HAP-1 (cell line): Measurements from ENCODE around the gene MTHFD1L.

Source experiments
- DNase-seq, 2 experiments: peaks; one replicate each; pipeline ENCODE4 v3.0.0-alpha.2; 2016 to 2020; ENCODE audit warnings: low spot score in 2 of 2
- H3K27me3 ChIP-seq: fragments of 250-450 bp; sonication (Bioruptor Pico); 2 replicates; pipeline ENCODE4 v1.5.1; 2020; ENCODE audit warnings: low read depth, mild to moderate bottlenecking, moderate library complexity
- H3K36me3 ChIP-seq: fragments of 250-450 bp; sonication (Bioruptor Pico); replicated peaks from 2 replicates; pipeline ENCODE4 v1.5.1; 2020; ENCODE audit warnings: mild to moderate bottlenecking
- H3K4me1 ChIP-seq: fragments of 250-450 bp; sonication (Bioruptor Pico); 2 replicates; pipeline ENCODE4 v1.5.1; 2020; ENCODE audit warnings: mild to moderate bottlenecking
- H3K4me3 ChIP-seq: fragments of 250-450 bp; sonication (Bioruptor Pico); 2 replicates; pipeline ENCODE4 v1.5.1; 2020; ENCODE audit warnings: mild to moderate bottlenecking, moderate library complexity
- H3K9me3 ChIP-seq: fragments of 250-450 bp; sonication (Bioruptor Pico); 2 replicates; pipeline ENCODE4 v1.5.1; 2020; ENCODE audit warnings: mild to moderate bottlenecking, moderate library complexity
- in situ Hi-C: fragments of 300-500 bp; cut with MboI; formaldehyde crosslinking; loops from 3 replicates; pipeline ENCODE4 v1.14.3; 2020; ENCODE audit warnings: low sequenced_read_pairs, inconsistent platforms, mixed read lengths

The MTHFD1L gene

DNA sequence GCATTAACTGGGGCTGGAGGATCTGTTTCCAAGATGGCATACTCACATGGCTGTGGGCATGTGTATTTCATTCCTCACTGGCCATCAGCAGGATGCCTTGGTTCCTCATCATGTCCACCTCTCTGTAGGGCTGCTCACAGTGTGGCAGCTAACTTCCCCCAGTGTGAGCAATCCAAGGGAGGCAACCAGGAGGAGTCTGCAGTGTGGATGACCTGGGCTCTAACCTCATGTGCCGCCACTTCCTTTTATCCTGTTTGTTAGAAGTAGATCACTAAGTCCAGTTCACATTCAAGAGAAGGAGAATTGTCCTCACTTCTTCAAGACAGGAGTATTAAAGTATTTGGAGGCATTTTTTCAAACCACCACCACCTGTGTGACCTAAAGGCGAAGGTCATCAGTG is 54.4 kb downstream of the MTHFD1L start:
- no peaks in the 10 kb centered on the region for H3K27me3 ChIP-seq
- no peaks in the 10 kb centered on the region for H3K4me1 ChIP-seq
- in situ Hi-C loops: no loop called here
- peaks cover 49% of the 10 kb centered on the region for H3K36me3 ChIP-seq
- H3K4me3 ChIP-seq: no peak overlapping the region
- no peak for DNase-seq
- H3K9me3 ChIP-seq: no peaks in the 10 kb centered on the region

- in situ Hi-C loops: no loop called here
- no peaks in the 10 kb centered on the region for H3K4me1 ChIP-seq
- H3K4me3 ChIP-seq: no peak overlapping the region
- no peaks in the 10 kb centered on the region for H3K9me3 ChIP-seq
- no peak for DNase-seq
- no peaks in the 10 kb centered on the region for H3K27me3 ChIP-seq
- peaks cover 63% of the 10 kb centered on the region for H3K36me3 ChIP-seq
Measured at GRCh38 chr6:150922137-150922536, 56.6 kb downstream of the MTHFD1L start.

GRCh38 chr6:150924808-150925589 is 59.5 kb downstream of the MTHFD1L start:
- H3K4me1 ChIP-seq: no peaks in the 10 kb centered on the region
- H3K9me3 ChIP-seq: no peaks in the 10 kb centered on the region
- no peak overlapping the region for H3K4me3 ChIP-seq
- in situ Hi-C loops: no loop called here
- H3K27me3 ChIP-seq: no peaks in the 10 kb centered on the region
- peaks cover 49% of the 10 kb centered on the region for H3K36me3 ChIP-seq
- no peak for DNase-seq

DNA sequence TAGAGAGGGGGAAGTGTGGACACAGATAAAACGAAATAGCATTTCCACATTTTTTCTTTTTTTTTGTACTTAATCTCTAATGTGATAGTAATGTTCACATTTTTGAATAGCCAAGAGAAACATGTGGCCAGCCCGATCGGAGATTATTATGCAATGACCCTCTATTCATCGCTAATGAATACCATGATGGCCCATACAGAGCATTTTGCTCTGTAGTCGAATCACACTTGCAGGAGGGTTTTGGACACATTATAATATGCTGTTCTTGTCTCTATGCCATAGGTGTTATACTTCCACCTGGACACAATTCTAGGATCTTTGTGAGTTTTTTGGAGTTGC is 60.1 kb downstream of the MTHFD1L start:
- Histone ChIP-seq H3K27me3 (no peaks in the 10 kb centered on the region), H3K9me3 (no peaks in the 10 kb centered on the region), H3K4me3 (no peak overlapping the region), H3K36me3 (peaks cover 47% of the 10 kb centered on the region), H3K4me1 (no peaks in the 10 kb centered on the region)
- DNase-seq: no peak
- in situ Hi-C loops: no loop called here

DNA sequence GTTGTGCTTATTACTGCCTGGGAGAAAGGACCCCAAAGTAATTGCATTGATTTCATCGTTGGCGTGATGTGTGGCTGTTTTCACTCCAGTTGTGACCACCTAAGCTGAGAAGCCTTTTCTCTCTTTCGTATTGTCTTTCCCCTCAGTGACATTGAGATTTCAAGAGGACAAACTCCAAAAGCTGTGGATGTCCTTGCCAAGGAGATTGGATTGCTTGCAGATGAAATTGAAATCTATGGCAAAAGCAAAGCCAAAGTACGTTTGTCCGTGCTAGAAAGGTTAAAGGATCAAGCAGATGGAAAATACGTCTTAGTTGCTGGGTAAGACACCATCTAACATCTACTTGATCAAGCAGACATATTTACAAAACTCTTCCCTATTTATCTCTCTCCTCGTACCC is 60.5 kb downstream of the MTHFD1L start:
- Histone ChIP-seq H3K9me3 (no peaks in the 10 kb centered on the region), H3K4me1 (no peaks in the 10 kb centered on the region), H3K27me3 (no peaks in the 10 kb centered on the region), H3K4me3 (no peak overlapping the region), H3K36me3 (peaks cover 51% of the 10 kb centered on the region)
- in situ Hi-C loops: no loop called here
- no peak for DNase-seq

- no peak for DNase-seq
Measured at GRCh38 chr6:150928882-150929281, 63.4 kb downstream of the MTHFD1L start.

GRCh38 chr6:150929416-150929815 is 63.9 kb downstream of the MTHFD1L start:
- Histone ChIP-seq H3K27me3 (no peaks in the 10 kb centered on the region), H3K9me3 (no peaks in the 10 kb centered on the region), H3K4me1 (no peaks in the 10 kb centered on the region), H3K4me3 (no peak overlapping the region), H3K36me3 (peaks cover 44% of the 10 kb centered on the region)
- in situ Hi-C loops: no loop called here
- no peak for DNase-seq

More at GRCh38 chr6:150928882-150929281, 63.4 kb downstream of the MTHFD1L start:
- H3K27me3 ChIP-seq: no peaks in the 10 kb centered on the region
- H3K9me3 ChIP-seq: no peaks in the 10 kb centered on the region
- H3K4me3 ChIP-seq: no peak overlapping the region
- H3K36me3 ChIP-seq: peaks cover 39% of the 10 kb centered on the region
- no peaks in the 10 kb centered on the region for H3K4me1 ChIP-seq
- in situ Hi-C loops: no loop called here

DNA sequence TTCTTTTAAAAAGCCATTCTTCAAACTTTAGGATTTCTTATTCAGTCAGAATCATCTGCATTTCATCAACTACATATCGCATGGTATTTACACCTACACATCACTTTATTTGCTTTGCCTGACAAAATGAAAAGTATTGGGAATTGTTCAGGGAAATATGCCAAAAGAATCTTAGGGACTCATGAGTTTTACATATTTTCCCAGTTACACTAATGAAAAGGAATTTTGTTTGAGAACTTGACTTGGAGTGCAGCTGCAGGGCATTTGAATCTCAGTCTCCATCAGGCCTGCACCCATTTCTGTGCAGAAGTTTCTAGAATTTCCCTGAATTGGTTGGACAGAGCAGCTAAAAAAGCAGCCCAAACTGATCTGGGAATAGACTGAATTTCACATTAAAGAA is 65.3 kb downstream of the MTHFD1L start:
- H3K36me3 ChIP-seq: peaks cover 42% of the 10 kb centered on the region
- no peak for DNase-seq
- H3K9me3 ChIP-seq: no peaks in the 10 kb centered on the region
- H3K4me3 ChIP-seq: no peak overlapping the region
- H3K27me3 ChIP-seq: no peaks in the 10 kb centered on the region
- no peaks in the 10 kb centered on the region for H3K4me1 ChIP-seq
- in situ Hi-C loops: no loop called here

DNA sequence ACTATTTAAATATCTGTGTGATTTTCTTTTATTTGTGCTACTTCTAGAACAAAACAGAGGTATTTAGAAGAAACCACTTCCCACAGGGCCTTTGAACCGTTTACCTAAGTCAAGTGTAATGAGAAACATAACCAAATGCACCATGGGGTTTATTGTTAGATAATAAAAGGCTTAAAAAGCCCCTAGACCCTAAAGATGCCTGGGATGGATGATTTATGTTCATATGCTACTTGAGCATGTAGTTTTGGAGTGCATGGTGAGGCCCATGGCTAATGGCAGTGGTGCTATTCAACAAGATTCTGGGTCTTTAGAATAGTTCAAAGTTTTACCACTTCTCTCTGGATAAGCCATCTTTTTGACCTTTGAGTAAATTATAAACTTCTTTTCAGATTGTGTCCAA is 65.9 kb downstream of the MTHFD1L start:
- in situ Hi-C loops: no loop called here
- no peaks in the 10 kb centered on the region for H3K9me3 ChIP-seq
- no peaks in the 10 kb centered on the region for H3K27me3 ChIP-seq
- no peak overlapping the region for H3K4me3 ChIP-seq
- H3K36me3 ChIP-seq: peaks cover 40% of the 10 kb centered on the region
- H3K4me1 ChIP-seq: no peaks in the 10 kb centered on the region
- no peak for DNase-seq

DNA sequence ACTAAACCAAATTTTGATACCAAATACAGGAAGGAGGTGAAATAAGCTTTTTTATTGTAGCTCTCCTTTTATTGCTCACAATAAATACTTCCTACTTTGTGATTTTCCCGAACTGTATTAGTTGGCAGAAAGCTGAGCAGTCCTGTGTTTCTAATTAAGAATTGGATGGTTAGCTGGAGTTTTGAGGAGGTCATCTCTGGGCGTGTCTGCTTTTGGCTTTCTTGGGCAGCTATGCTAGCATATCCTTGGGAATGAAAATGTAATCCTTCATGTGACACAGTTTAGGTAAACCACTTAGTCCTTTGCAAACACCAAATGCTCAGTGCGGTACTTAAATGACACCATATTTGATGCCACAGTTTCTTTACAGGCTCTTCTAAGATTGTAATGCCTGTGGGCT is 67.5 kb downstream of the MTHFD1L start:
- Histone ChIP-seq H3K36me3 (peaks cover 45% of the 10 kb centered on the region), H3K9me3 (no peaks in the 10 kb centered on the region), H3K27me3 (no peaks in the 10 kb centered on the region), H3K4me1 (no peaks in the 10 kb centered on the region), H3K4me3 (no peak overlapping the region)
- no peak for DNase-seq
- in situ Hi-C loops: no loop called here

- Histone ChIP-seq H3K4me1 (no peaks in the 10 kb centered on the region), H3K4me3 (no peak overlapping the region), H3K9me3 (no peaks in the 10 kb centered on the region), H3K27me3 (no peaks in the 10 kb centered on the region), H3K36me3 (peaks cover 54% of the 10 kb centered on the region)
- in situ Hi-C loops: no loop called here
- DNase-seq: no peak
Measured at GRCh38 chr6:150934380-150934779, 68.9 kb downstream of the MTHFD1L start.

- no peak overlapping the region for H3K4me3 ChIP-seq
- H3K27me3 ChIP-seq: no peaks in the 10 kb centered on the region
- in situ Hi-C loops: no loop called here
- H3K4me1 ChIP-seq: no peaks in the 10 kb centered on the region
- no peaks in the 10 kb centered on the region for H3K9me3 ChIP-seq
- no peak for DNase-seq
- peaks cover 51% of the 10 kb centered on the region for H3K36me3 ChIP-seq
Measured at GRCh38 chr6:150936021-150936555, 70.6 kb downstream of the MTHFD1L start.

GRCh38 chr6:150937132-150937906 is 71.8 kb downstream of the MTHFD1L start:
- in situ Hi-C loops: no loop called here
- H3K27me3 ChIP-seq: no peaks in the 10 kb centered on the region
- peaks cover 56% of the 10 kb centered on the region for H3K36me3 ChIP-seq
- H3K4me1 ChIP-seq: no peaks in the 10 kb centered on the region
- no peak for DNase-seq
- H3K9me3 ChIP-seq: no peaks in the 10 kb centered on the region
- H3K4me3 ChIP-seq: no peak overlapping the region

DNA sequence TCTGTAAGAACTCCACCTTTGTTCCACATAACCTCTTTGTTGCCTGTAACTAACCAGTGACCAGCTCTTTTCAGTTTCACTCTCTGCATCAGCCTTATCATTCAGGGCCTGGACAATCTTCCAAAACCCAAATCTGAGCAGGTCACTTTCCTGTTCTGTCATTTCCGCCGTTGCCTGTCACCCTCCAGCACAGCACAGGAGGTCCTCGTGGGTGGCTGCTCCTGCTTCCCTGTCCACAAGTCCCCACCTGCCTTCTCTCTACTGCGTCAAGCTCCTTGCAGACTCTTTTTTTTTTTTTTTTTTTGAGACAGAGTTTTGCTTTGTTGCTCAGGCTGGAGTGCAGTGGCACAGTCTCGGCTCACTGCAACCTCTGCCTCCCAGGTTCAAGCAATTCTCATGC is 73.9 kb downstream of the MTHFD1L start:
- H3K4me1 ChIP-seq: no peaks in the 10 kb centered on the region
- DNase-seq: no peak
- no peak overlapping the region for H3K4me3 ChIP-seq
- no peaks in the 10 kb centered on the region for H3K9me3 ChIP-seq
- in situ Hi-C loops: no loop called here
- peaks cover 51% of the 10 kb centered on the region for H3K36me3 ChIP-seq
- H3K27me3 ChIP-seq: no peaks in the 10 kb centered on the region
